ENCODE data around the gene SRP14. TPM values are rescaled to one million over a fixed set of nuclear protein-coding genes. Genes with fewer than 3 reads are reported as not detected.

SRP14 gene
- total and polyA plus RNA-seq, 9 of the 15 experiments (the other 6 are each of a cell fraction or from before 2014, with no cell fraction given) = 161 to 1,097 (median 402) TPM

DNA sequence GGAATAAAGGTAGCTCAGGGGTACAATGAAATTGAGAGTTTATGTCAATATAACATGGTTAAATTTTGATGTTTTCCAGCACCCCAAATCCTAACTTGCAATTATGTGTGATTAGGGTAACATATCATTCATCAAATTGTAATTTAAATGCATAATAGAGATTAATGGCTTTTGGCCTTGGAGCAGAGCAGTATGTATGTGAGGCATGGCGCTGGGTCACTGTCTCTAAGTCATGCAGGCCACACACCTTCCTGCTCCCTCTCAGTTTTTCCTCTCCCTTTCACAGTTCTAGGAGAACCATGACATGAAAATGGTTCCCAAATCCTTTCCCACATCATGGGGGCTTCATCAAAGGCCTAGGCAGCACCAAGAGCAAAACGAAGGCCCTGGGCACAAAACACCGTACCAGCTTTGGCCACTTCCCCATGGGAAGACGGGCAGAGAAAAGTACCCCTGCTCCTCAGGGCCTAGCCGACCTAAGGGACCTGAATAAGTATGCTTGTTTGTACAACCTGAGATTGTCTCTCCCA is 3.9 kb upstream of the SRP14 start (continued):
- TF ChIP-seq, protein P1, sequence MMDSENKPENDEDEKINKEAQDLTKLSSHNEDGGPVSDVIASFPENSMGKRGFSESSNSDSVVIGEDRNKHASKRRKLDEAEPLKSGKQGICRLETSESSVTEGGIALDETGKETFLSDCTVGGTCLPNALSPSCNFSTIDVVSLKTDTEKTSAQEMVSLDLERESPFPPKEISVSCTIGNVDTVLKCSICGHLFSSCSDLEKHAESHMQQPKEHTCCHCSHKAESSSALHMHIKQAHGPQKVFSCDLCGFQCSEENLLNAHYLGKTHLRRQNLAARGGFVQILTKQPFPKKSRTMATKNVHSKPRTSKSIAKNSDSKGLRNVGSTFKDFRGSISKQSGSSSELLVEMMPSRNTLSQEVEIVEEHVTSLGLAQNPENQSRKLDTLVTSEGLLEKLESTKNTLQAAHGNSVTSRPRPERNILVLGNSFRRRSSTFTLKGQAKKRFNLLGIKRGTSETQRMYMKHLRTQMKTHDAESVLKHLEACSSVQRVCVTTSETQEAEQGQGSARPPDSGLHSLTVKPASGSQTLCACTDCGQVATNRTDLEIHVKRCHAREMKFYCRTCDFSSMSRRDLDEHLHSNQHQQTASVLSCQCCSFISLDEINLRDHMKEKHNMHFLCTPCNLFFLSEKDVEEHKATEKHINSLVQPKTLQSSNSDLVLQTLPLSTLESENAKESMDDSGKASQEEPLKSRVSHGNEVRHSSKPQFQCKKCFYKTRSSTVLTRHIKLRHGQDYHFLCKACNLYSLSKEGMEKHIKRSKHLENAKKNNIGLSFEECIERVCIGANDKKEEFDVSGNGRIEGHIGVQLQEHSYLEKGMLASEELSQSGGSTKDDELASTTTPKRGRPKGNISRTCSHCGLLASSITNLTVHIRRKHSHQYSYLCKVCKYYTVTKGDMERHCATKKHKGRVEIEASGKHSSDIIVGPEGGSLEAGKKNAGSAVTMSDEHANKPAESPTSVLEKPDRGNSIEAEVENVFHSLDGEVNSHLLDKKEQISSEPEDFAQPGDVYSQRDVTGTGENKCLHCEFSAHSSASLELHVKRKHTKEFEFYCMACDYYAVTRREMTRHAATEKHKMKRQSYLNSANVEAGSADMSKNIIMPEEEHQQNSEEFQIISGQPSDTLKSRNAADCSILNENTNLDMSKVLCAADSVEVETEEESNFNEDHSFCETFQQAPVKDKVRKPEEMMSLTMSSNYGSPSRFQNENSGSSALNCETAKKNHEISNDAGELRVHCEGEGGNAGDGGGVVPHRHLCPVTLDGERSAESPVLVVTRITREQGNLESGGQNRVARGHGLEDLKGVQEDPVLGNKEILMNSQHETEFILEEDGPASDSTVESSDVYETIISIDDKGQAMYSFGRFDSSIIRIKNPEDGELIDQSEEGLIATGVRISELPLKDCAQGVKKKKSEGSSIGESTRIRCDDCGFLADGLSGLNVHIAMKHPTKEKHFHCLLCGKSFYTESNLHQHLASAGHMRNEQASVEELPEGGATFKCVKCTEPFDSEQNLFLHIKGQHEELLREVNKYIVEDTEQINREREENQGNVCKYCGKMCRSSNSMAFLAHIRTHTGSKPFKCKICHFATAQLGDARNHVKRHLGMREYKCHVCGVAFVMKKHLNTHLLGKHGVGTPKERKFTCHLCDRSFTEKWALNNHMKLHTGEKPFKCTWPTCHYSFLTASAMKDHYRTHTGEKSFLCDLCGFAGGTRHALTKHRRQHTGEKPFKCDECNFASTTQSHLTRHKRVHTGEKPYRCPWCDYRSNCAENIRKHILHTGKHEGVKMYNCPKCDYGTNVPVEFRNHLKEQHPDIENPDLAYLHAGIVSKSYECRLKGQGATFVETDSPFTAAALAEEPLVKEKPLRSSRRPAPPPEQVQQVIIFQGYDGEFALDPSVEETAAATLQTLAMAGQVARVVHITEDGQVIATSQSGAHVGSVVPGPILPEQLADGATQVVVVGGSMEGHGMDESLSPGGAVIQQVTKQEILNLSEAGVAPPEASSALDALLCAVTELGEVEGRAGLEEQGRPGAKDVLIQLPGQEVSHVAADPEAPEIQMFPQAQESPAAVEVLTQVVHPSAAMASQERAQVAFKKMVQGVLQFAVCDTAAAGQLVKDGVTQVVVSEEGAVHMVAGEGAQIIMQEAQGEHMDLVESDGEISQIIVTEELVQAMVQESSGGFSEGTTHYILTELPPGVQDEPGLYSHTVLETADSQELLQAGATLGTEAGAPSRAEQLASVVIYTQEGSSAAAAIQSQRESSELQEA (IDR thresholded peaks at IDR 0.05; ENCODE audit: low read depth) = no peak
- TF ChIP-seq TRIM24 (IDR thresholded peaks at IDR 0.05) (no peak), NUFIP1 (IDR thresholded peaks at IDR 0.05; ENCODE audit: partially characterized antibody) (no peak), PHB2 (IDR thresholded peaks at IDR 0.05; ENCODE audit: low read depth) (no peak), BRF2 (IDR thresholded peaks at IDR 0.05; ENCODE audit: borderline replicate concordance, insufficient read depth, insufficient read length) (no peak), RUNX1 (IDR thresholded peaks at IDR 0.05; ENCODE audit: low read depth) (no peak), MCM3 (IDR thresholded peaks at IDR 0.05) (no peak), GTF2E2 (tag; IDR thresholded peaks at IDR 0.05) (no peak), CHD1 (IDR thresholded peaks at IDR 0.05; ENCODE audit: low read length) (no peak), KLF16 (IDR thresholded peaks at IDR 0.05) (no peak), BRCA1 (IDR thresholded peaks at IDR 0.05) (no peak), BRCA1 (CRISPR knock-in tag; IDR thresholded peaks at IDR 0.05) (no peak)
- TF ChIP-seq, protein P2, sequence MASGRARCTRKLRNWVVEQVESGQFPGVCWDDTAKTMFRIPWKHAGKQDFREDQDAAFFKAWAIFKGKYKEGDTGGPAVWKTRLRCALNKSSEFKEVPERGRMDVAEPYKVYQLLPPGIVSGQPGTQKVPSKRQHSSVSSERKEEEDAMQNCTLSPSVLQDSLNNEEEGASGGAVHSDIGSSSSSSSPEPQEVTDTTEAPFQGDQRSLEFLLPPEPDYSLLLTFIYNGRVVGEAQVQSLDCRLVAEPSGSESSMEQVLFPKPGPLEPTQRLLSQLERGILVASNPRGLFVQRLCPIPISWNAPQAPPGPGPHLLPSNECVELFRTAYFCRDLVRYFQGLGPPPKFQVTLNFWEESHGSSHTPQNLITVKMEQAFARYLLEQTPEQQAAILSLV (tag; IDR thresholded peaks at IDR 0.05) = no peak

All from K562 (cell line).